CD14-positive monocyte (primary cell): ENCODE data around the gene HYPK. TPM values are rescaled to one million over a fixed set of nuclear protein-coding genes. Genes with fewer than 3 reads are reported as not detected.

Experiments used
- DNase-seq, 3 donors: peaks; one replicate each; pipeline ENCODE4 v3.0.0-alpha.2; 2011 to 2022
- H2AFZ ChIP-seq: 2 replicates; pipeline ENCODE4 v1.6.0; 2012; ENCODE audit warnings: mild to moderate bottlenecking, low read depth, low read length, inconsistent platforms; ENCODE audit not compliant: insufficient read depth, poor library complexity, severe bottlenecking
- H3K27ac ChIP-seq, 2 donors: 1 replicate in 1 of 2; 2 replicates in 1 of 2; pipeline ENCODE4 v1.5.1; 2012 to 2013; ENCODE audit warnings: low read length in 2 of 2, control low read depth in 1 of 2, inconsistent platforms in 1 of 2, low read depth in 1 of 2, mild to moderate bottlenecking in 1 of 2
- H3K27me3 ChIP-seq, 2 donors: one replicate each; pipeline versions ENCODE4 v1.6.0 to v1.6.1; 2011 to 2013; ENCODE audit warnings: low read length in 2 of 2; ENCODE audit not compliant: control insufficient read depth in 2 of 2, insufficient read depth in 2 of 2
- H3K36me3 ChIP-seq, 2 donors: replicated peaks in 1 of 2; 1 replicate in 1 of 2; 2 replicates in 1 of 2; pipeline versions ENCODE4 v1.5.1 to v1.6.1; 2012 to 2013; ENCODE audit warnings: low read length in 2 of 2, control low read depth in 1 of 2, inconsistent platforms in 1 of 2, mild to moderate bottlenecking in 1 of 2; ENCODE audit not compliant: insufficient read depth in 2 of 2, control insufficient read depth in 1 of 2
- H3K4me1 ChIP-seq, 2 donors: 1 replicate in 1 of 2; 2 replicates in 1 of 2; pipeline versions ENCODE4 v1.5.1 to v1.6.1; 2012 to 2013; ENCODE audit warnings: low read length in 2 of 2, control low read depth in 1 of 2, inconsistent platforms in 1 of 2, mild to moderate bottlenecking in 1 of 2, moderate library complexity in 1 of 2; ENCODE audit not compliant: insufficient read depth in 2 of 2, control insufficient read depth in 1 of 2
- H3K4me2 ChIP-seq: replicated peaks from 2 replicates; pipeline ENCODE3; 2012; ENCODE audit warnings: low read length, moderate library complexity, mild to moderate bottlenecking; ENCODE audit not compliant: poor library complexity, severe bottlenecking; ENCODE audit errors: extremely low read depth
- H3K4me3 ChIP-seq, 3 experiments: fragments of 200-600 bp in 1 of 3; sonication (generic) in 1 of 3; replicated peaks in 1 of 3; 1 replicate in 2 of 3; 2 replicates in 1 of 3; pipeline ENCODE4 v1.5.1; 2011 to 2013; ENCODE audit warnings: low read length in 3 of 3, mild to moderate bottlenecking in 3 of 3, control low read depth in 2 of 3, low read depth in 2 of 3, inconsistent platforms in 1 of 3, moderate library complexity in 1 of 3
- H3K79me2 ChIP-seq: 2 replicates; pipeline ENCODE4 v1.6.0; 2012; ENCODE audit warnings: mild to moderate bottlenecking, control low read depth, inconsistent platforms, low read length, moderate library complexity; ENCODE audit not compliant: insufficient read depth
- H3K9ac ChIP-seq: 2 replicates; pipeline ENCODE4 v1.6.0; 2017; ENCODE audit warnings: low read length, mild to moderate bottlenecking; ENCODE audit not compliant: insufficient read depth, poor library complexity, severe bottlenecking
- H3K9me3 ChIP-seq, 2 donors: replicated peaks in 1 of 2; 1 replicate in 1 of 2; 2 replicates in 1 of 2; pipeline versions ENCODE4 v1.5.1 to v1.6.1; 2012 to 2013; ENCODE audit warnings: low read length in 2 of 2, control low read depth in 1 of 2; ENCODE audit not compliant: control insufficient read depth in 1 of 2, insufficient read depth in 1 of 2
- H4K20me1 ChIP-seq: 2 replicates; pipeline ENCODE4 v1.6.0; 2012; ENCODE audit warnings: mild to moderate bottlenecking, low read length, control low read depth, moderate library complexity; ENCODE audit not compliant: insufficient read depth
- H3K27ac Mint-ChIP-seq, 7 donors: one replicate each; pipeline ENCODE4 v1.8.0; 2020; ENCODE audit warnings: mild to moderate bottlenecking in 7 of 7, mixed read lengths in 7 of 7, moderate library complexity in 6 of 7, inconsistent platforms in 2 of 7
- H3K27me3 Mint-ChIP-seq, 3 donors: one replicate each; pipeline ENCODE4 v1.8.0; 2021 to 2022; ENCODE audit warnings: low read depth in 3 of 3, mild to moderate bottlenecking in 3 of 3, mixed read lengths in 3 of 3, moderate library complexity in 3 of 3, inconsistent platforms in 1 of 3
- H3K36me3 Mint-ChIP-seq, 2 donors: one replicate each; pipeline ENCODE4 v1.8.0; 2020; ENCODE audit warnings: mixed read lengths in 2 of 2, inconsistent platforms in 1 of 2, mild to moderate bottlenecking in 1 of 2
- H3K4me1 Mint-ChIP-seq: one replicate; pipeline ENCODE4 v1.8.0; 2020; ENCODE audit warnings: mild to moderate bottlenecking, mixed read lengths
- H3K4me3 Mint-ChIP-seq, 2 donors: one replicate each; pipeline ENCODE4 v1.8.0; 2020; ENCODE audit warnings: mild to moderate bottlenecking in 2 of 2, mixed read lengths in 2 of 2, moderate library complexity in 1 of 2
- H3K9me3 Mint-ChIP-seq, 7 donors: one replicate each; pipeline ENCODE4 v1.8.0; 2020 to 2022; ENCODE audit warnings: mixed read lengths in 7 of 7, mild to moderate bottlenecking in 6 of 7, moderate library complexity in 6 of 7, inconsistent platforms in 2 of 7
- CTCF ChIP-seq: fragments of 200-600 bp; IDR thresholded peaks from one replicate; pipeline ENCODE4 v1.8.0; 2022; ENCODE audit warnings: antibody characterized with exemption, mild to moderate bottlenecking
- WGBS: methylation state at CpG from one replicate; pipeline ENCODE4 v1.1.5; 2013; ENCODE audit warnings: missing lambda C conversion rate; ENCODE audit not compliant: insufficient coverage; 5-methylcytosine and 5-hydroxymethylcytosine counted together
- intact Hi-C, 2 donors: fragments of 100-400 bp; cut with micrococcal nuclease; formaldehyde crosslinking; loops; one replicate each; pipeline versions ENCODE4 v1.15.0 to v1.15.1; 2023
- polyA plus RNA-seq, 3 donors: library from polyadenylated mRNA; depleted of rRNA in 1 of 3; unstranded in 2 of 3; stranded (reverse) in 1 of 3; fragments of 300-500 nt in 2 of 3; fragments of >200 nt in 1 of 3; fragmentation: Illumina TruSeq in 2 of 3; gene quantifications; 1 replicate in 2 of 3; 2 replicates in 1 of 3; pipeline ENCODE4 v1.2.3, GENCODE V29; 2012 to 2021
- small RNA-seq: library from RNA; depleted of rRNA; stranded (forward); fragments of <200 nt; gene quantifications from one replicate; pipeline ENCODE3, GENCODE V24; 2012; ENCODE audit warnings: low read depth; ENCODE audit not compliant: insufficient read length

The HYPK gene
- polyA plus RNA-seq, 3 donors = 4.4 to 23.1 (median 5.3) TPM

DNA sequence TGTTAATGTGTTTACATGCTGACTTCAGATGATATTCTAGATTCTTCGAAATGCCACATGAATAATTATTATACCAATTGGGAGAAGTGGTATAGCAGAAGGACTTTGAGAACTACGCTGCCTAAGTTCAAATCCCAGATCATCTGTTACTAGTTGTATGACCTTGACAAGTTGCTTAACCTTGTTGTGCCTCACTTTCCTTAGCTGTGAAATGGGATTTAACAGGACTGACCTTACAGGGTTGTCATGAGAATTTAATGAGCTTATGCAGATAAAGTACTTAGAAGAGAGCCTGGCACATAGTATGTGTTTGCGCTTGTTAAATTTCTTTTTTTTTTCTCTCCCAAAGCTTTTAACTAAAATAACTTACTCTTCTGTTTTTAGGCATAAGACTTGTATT, 50.9 kb downstream of the HYPK start:
- peaks cover 13 to 42% of the 10 kb centered on the region in 2 donors for H3K36me3 ChIP-seq
- H3K27ac ChIP-seq = no peak overlapping the region
- intact Hi-C loops = no loop called here
- H3K4me3 ChIP-seq = no peak overlapping the region
- H2AFZ ChIP-seq = no peak overlapping the region
- no peaks in the 10 kb centered on the region for H3K27me3 ChIP-seq
- H3K9me3 ChIP-seq = no peaks in the 10 kb centered on the region
- no peak overlapping the region for H3K4me3 Mint-ChIP-seq
- no peaks in the 10 kb centered on the region for H4K20me1 ChIP-seq
- peaks cover 0 to 2% (median 0%) of the 10 kb centered on the region in 7 donors for H3K9me3 Mint-ChIP-seq
- no peak overlapping the region for H3K4me2 ChIP-seq
- no peak overlapping the region for H3K9ac ChIP-seq
- TF ChIP-seq CTCF = no peak
- no peak for DNase-seq
- WGBS = no CpG with 5 or more reads among the region's 3 CpGs
- no peaks in the 10 kb centered on the region for H3K4me1 Mint-ChIP-seq
- H3K27ac Mint-ChIP-seq = peak overlapping the region in 1 of 7 donors; percentile 31
- no peaks in the 10 kb centered on the region for H3K27me3 Mint-ChIP-seq
- H3K36me3 Mint-ChIP-seq = peaks cover 18 to 51% of the 10 kb centered on the region in 2 donors
- H3K79me2 ChIP-seq = no peaks in the 10 kb centered on the region
- H3K4me1 ChIP-seq = no peaks in the 10 kb centered on the region

GRCh38 chr15:43852607-43853006, 52.2 kb downstream of the HYPK start:
- H3K36me3 Mint-ChIP-seq = peaks cover 18 to 51% of the 10 kb centered on the region in 2 donors
- no peaks in the 10 kb centered on the region for H3K4me1 Mint-ChIP-seq
- no peaks in the 10 kb centered on the region for H3K27me3 ChIP-seq
- intact Hi-C loops = no loop called here
- no peaks in the 10 kb centered on the region for H3K9me3 ChIP-seq
- no peak overlapping the region for H3K4me2 ChIP-seq
- WGBS = no CpG with 5 or more reads among the region's 4 CpGs
- no peak for DNase-seq
- no peak overlapping the region for H3K4me3 ChIP-seq
- H3K79me2 ChIP-seq = no peaks in the 10 kb centered on the region
- no peaks in the 10 kb centered on the region for H4K20me1 ChIP-seq
- no peaks in the 10 kb centered on the region for H3K4me1 ChIP-seq
- no peaks in the 10 kb centered on the region for H3K27me3 Mint-ChIP-seq
- peaks cover 0 to 2% (median 0%) of the 10 kb centered on the region in 7 donors for H3K9me3 Mint-ChIP-seq
- H3K36me3 ChIP-seq = peaks cover 14 to 48% of the 10 kb centered on the region in 2 donors
- H3K9ac ChIP-seq = no peak overlapping the region
- no peak for TF ChIP-seq CTCF
- H2AFZ ChIP-seq = no peak overlapping the region
- H3K27ac Mint-ChIP-seq = peak overlapping the region in 2 of 7 donors; percentile 25 to 77
- H3K4me3 Mint-ChIP-seq = no peak overlapping the region
- no peak overlapping the region for H3K27ac ChIP-seq

Small RNA genes within 50 kb of the gene (small RNA-seq; reads per million reads assigned to genes)
- not detected for gene MIR1282

Other genes starting within 250 kb of the HYPK start
- 10 to 100 TPM in 1 of 3 donors, 1 to 10 TPM in 1, under 1 TPM in 1; 0.95 to 19.9 (median 2.0) TPM for gene PPIP5K1, start 210.4 kb upstream of the HYPK start, polyA plus RNA-seq
- not detected for gene CKMT1B, start 206.6 kb upstream of the HYPK start, polyA plus RNA-seq
- gene STRC, start 181.8 kb upstream of the HYPK start, polyA plus RNA-seq = under 1 TPM in 1 of 3 donors, not detected in 2; 0.37 TPM
- 1 to 10 TPM in 1 of 3 donors, not detected in 2; 2.5 TPM for gene CATSPER2, start 151.8 kb upstream of the HYPK start, polyA plus RNA-seq
- not detected for gene CKMT1A, start 106.7 kb upstream of the HYPK start, polyA plus RNA-seq
- gene PDIA3, start 54.2 kb upstream of the HYPK start, polyA plus RNA-seq = 100 to 1,000 TPM; 101 to 305 (median 195) TPM
- gene ELL3, start 23.6 kb upstream of the HYPK start, polyA plus RNA-seq = 1 to 10 TPM in 1 of 3 donors, under 1 TPM in 2; 0.29 to 1.2 (median 0.60) TPM
- 1,000 to 10,000 TPM; 1,511 to 3,135 (median 2,483) TPM for gene SERF2, start 8.3 kb upstream of the HYPK start, polyA plus RNA-seq
- under 1 TPM; 0.09 to 0.70 (median 0.56) TPM for gene SERINC4, start 379 bp upstream of the HYPK start, polyA plus RNA-seq
- 1 to 10 TPM; 2.6 to 3.7 (median 3.7) TPM for gene MFAP1, start 24.1 kb downstream of the HYPK start, polyA plus RNA-seq
- under 1 TPM; 0.32 to 0.91 (median 0.40) TPM for gene WDR76, start 26.4 kb downstream of the HYPK start, polyA plus RNA-seq